Loucy (cell line): ENCODE results near the gene NUAK1.

Experiments used
- EZH2phosphoT487 ChIP-seq: fragments of 200-600 bp; IDR thresholded peaks from 2 replicates; pipeline ENCODE4 v1.6.1; 2018; ENCODE audit warnings: antibody characterized with exemption, mild to moderate bottlenecking, moderate library complexity, borderline replicate concordance
- TF ChIP-seq, protein P1 (sequence below): fragments of 200-600 bp; sonication (generic); conservative IDR thresholded peaks from 2 replicates; pipeline ENCODE4 v1.5.1; 2014; ENCODE audit warnings: mild to moderate bottlenecking, antibody characterized with exemption, low read length

DNA sequence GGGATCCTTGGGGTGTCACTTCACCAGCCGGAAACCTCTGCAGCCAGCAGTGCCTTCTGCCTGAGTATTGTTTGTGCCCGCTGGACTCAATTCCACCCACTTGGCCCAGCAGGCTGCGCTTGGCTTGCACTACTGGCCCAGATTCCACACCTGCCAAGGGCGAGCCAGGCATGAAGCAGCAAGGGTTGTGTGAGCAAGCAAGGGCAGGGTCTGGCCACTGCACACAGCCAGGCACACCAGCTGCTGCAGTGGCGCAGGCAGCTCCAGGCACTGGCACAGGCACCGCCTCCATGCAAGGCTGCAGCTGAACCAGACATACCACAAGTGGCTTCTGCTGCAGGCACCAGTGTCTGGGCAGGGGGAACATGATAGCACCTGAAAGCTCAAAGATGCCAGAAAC lies 99.5 kb downstream of the NUAK1 start:
- TF ChIP-seq, protein P1, sequence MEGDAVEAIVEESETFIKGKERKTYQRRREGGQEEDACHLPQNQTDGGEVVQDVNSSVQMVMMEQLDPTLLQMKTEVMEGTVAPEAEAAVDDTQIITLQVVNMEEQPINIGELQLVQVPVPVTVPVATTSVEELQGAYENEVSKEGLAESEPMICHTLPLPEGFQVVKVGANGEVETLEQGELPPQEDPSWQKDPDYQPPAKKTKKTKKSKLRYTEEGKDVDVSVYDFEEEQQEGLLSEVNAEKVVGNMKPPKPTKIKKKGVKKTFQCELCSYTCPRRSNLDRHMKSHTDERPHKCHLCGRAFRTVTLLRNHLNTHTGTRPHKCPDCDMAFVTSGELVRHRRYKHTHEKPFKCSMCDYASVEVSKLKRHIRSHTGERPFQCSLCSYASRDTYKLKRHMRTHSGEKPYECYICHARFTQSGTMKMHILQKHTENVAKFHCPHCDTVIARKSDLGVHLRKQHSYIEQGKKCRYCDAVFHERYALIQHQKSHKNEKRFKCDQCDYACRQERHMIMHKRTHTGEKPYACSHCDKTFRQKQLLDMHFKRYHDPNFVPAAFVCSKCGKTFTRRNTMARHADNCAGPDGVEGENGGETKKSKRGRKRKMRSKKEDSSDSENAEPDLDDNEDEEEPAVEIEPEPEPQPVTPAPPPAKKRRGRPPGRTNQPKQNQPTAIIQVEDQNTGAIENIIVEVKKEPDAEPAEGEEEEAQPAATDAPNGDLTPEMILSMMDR: no peak
- TF ChIP-seq EZH2phosphoT487: no peak
